ENCODE measurements around the gene TRAF3IP1.
"Not testable (repeated sequence)": the region's sequence is repeated elsewhere in the genome, so short reads cannot be mapped to it uniquely, and the experiment has no call there.

Gene TRAF3IP1

DNA sequence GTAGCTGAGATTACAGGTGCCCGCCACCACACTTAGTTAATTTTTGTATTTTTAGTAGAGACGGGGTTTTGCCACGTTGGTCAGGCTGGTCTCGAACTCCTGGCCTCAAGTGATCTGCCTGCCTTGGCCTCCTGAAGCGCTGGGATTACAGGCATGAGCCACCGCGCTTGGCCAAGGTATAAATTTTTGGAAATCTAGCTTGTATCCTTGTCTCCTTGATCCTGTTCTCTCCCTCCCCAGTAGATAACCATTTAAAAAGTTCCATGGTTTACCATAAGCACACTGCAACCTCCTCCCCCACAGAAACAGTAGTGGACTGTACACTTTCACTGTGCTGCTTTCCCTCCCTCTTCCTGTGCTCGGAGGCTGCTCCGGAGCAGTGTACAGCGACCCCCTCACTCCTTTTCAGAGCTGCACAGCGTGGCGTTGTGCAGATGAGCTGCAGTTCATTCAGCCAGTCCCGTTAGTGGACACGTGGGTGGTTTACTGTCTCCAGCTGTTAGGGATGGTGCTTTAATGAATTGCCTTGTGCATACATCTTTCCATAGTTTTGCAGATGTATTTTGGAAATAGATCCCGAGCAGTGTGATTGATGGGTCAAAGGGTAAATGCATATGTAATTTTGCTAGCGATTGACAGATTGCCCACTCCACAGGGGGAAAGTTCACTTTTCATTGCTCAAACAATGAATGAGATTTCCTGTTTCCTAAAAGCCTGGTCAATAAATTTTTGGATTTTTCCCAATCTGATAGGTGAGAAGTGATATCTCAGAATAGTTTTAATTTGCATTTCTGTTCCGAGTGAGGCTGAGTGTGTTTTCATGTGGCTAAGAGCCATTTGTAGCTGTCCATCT is 121.2 kb downstream of the TRAF3IP1 start:
- no peaks in the 10 kb centered on the region for H3K4me1 ChIP-seq (ENCODE audit: insufficient read depth, low read length)
- peaks cover 8% of the 10 kb centered on the region for H3K36me3 ChIP-seq (ENCODE audit: insufficient read depth, low read length)

DNA sequence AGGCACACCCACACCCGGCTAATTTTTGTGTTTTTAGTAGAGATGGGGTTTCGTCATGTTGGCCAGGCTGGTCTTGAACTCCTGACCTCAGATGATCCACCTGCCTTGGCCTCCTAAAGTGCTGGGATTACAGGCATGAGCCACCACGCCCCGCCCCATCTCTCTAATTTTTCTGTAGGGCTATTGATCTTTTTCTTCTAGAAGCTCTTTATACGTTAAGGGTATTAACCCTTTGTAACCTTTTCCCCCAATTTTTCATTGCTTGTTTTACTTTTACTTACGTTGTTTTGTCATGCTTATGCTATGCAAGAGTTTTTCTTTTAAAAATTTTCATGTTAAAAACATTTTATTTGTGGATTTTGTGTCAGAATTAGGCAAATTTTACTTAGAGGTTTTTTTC is 121.9 kb downstream of the TRAF3IP1 start:
- H3K36me3 ChIP-seq (ENCODE audit: insufficient read depth, low read length): peaks cover 16% of the 10 kb centered on the region
- not testable (repeated sequence) for H3K9me3 ChIP-seq (ENCODE audit: control insufficient read depth, insufficient read depth, low read length); H3K4me1 ChIP-seq (ENCODE audit: insufficient read depth, low read length); H3K9ac ChIP-seq (ENCODE audit: low read depth, low read length)

More for the DNA sequence above, 121.2 kb downstream of the TRAF3IP1 start:
- Histone ChIP-seq H3K9ac (ENCODE audit: low read depth, low read length) (no peak overlapping the region), H3K9me3 (ENCODE audit: control insufficient read depth, insufficient read depth, low read length) (no peaks in the 10 kb centered on the region)

DNA sequence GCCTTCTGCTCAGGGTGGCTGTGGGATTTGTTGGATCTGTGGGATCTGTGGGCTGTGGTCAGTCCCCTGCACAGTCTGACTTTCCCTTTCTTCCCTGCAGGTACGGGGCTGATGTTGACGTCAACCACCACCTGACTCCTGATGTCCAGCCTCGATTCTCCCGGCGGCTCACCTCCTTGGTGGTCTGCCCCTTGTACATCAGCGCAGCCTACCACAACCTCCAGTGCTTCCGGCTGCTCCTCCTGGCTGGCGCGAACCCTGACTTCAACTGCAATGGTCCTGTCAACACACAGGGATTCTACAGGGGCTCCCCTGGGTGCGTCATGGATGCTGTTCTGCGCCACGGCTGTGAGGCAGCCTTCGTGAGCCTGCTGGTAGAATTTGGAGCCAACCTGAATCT is 123.9 kb downstream of the TRAF3IP1 start:
- H3K4me1 ChIP-seq (ENCODE audit: insufficient read depth, low read length): no peaks in the 10 kb centered on the region
- H3K9me3 ChIP-seq (ENCODE audit: control insufficient read depth, insufficient read depth, low read length): no peaks in the 10 kb centered on the region
- H3K36me3 ChIP-seq (ENCODE audit: insufficient read depth, low read length): peaks cover 21% of the 10 kb centered on the region
- H3K9ac ChIP-seq (ENCODE audit: low read depth, low read length): no peak overlapping the region

DNA sequence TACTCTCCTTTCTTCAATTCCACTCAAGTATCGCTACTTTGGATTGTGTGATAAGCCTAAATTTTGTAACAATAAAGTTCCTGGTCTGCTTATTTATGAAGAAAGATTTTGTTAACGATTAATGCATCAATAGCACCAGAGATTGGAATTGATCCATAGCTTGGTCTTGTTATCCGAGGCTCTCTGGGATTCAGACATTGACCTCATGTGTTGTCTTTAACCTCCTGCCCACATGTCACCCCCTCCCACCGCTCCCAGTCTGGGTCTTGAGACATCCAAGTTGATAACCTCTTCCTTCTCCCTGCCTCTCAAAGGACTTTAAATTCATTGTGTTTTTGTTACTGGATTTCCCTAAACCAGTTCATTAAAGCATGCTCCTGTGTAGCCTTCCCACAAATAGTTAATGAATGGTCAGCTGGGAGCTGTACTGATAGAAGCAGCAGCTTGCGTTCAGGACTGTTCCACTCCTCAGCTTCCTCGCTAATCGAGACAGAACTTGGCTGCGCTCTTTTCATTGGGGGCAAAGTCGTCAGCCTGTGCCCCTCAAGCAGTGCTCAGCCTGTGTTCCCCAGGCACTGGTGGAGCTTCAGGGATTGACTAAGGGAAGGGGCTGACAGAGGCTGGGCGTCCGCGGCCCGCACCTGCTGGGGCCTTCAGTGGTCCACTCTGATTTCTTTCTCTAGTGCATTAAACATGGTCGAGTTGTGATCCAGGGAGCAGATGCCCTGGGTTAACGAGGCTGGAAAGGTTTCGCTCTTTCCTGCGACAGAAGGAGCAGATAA is 125.3 kb downstream of the TRAF3IP1 start:
- no peaks in the 10 kb centered on the region for H3K9me3 ChIP-seq (ENCODE audit: control insufficient read depth, insufficient read depth, low read length)
- peaks cover 30% of the 10 kb centered on the region for H3K36me3 ChIP-seq (ENCODE audit: insufficient read depth, low read length)
- no peaks in the 10 kb centered on the region for H3K4me1 ChIP-seq (ENCODE audit: insufficient read depth, low read length)
- H3K9ac ChIP-seq (ENCODE audit: low read depth, low read length): no peak overlapping the region

DNA sequence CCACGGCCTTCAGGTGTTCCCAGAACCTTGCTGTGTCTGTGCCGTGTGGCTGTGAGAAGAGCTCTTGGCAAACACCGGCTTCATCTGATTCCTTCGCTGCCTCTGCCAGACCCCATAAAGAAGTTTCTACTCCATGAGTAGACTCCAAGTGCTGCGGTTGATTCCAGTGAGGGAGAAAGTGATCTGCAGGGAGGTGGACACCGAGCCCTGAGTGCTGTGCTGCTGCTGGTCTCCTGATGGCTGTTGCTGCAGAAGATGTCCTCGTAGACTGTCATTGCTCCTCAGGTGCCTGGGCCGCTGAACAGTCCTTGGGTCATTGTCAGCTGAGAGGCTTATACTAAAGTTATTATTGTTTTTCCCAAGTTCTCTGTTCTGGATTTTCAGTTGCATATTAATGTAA is 126.1 kb downstream of the TRAF3IP1 start:
- no peaks in the 10 kb centered on the region for H3K4me1 ChIP-seq (ENCODE audit: insufficient read depth, low read length)
- H3K36me3 ChIP-seq (ENCODE audit: insufficient read depth, low read length): peaks cover 30% of the 10 kb centered on the region
- H3K9ac ChIP-seq (ENCODE audit: low read depth, low read length): no peak overlapping the region
- H3K9me3 ChIP-seq (ENCODE audit: control insufficient read depth, insufficient read depth, low read length): no peaks in the 10 kb centered on the region

DNA sequence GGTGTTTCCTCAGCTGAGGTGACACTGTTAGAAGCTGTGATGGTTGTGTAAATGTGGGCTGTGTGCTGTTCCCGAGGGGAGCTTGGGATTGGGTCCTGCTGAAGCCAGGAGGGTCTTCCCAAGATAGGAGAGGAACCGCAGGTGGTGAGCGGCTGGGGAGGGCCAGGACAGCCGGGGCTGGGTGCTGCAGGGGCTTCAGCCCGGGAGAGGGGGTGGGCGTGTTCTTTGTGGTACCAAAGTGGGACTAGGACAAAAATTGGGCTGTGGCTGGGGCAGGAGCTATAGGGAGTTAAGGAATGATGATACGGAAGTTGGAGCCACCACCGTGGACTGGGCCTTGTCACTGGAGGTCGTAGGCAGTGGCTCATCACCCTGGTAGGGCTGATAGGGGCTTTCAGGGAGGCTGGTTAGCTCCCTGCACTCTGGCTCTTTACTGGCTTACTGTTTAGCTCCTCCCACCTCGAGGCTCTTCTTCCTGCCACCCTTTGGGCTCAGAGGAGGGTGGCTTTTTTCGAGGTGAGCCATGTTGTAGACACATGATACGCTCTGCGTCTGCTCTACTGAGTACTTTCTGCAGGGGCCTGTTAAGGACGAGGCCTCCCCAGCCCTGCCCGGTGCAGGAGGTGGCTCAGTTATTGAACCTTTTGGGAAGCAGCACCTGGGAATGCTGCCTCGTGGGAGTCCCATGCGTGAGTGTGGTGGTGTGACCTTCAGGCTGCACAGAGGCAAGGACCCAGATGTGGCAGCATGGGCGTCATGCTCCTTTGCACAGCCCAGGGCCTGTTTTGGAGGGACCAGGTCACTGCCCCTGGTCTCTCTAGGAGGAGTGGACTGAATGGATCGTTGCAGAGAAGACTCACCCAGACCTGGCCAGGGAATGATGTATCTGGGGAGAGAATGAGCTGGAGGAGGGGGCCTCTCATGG is 128.0 kb downstream of the TRAF3IP1 start:
- H3K9ac ChIP-seq (ENCODE audit: low read depth, low read length): no peak overlapping the region
- no peaks in the 10 kb centered on the region for H3K4me1 ChIP-seq (ENCODE audit: insufficient read depth, low read length)
- H3K36me3 ChIP-seq (ENCODE audit: insufficient read depth, low read length): peaks cover 33% of the 10 kb centered on the region

DNA sequence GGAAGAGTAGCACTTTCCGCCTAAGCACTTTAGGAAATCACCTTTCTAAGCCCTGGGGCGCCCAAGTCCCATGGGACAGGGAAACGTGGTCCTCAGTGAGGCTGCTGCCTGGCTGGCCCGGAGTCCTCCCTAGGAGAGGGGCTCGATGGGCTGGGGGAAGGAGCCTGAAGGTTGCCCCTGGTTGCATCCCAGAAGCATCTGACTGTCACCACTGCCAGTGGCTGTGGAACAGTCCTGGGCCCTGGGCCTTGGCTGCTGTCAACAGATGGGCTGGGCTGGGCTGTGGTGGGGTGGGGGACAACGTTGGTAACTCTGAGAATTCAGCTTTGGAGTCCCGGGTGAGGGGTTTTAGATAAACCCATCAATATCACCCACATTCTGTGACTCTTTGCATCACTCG is 128.9 kb downstream of the TRAF3IP1 start:
- H3K4me1 ChIP-seq (ENCODE audit: insufficient read depth, low read length): no peaks in the 10 kb centered on the region
- H3K9ac ChIP-seq (ENCODE audit: low read depth, low read length): no peak overlapping the region
- no peaks in the 10 kb centered on the region for H3K9me3 ChIP-seq (ENCODE audit: control insufficient read depth, insufficient read depth, low read length)
- peaks cover 33% of the 10 kb centered on the region for H3K36me3 ChIP-seq (ENCODE audit: insufficient read depth, low read length)

More for the DNA sequence above, 128.0 kb downstream of the TRAF3IP1 start:
- H3K9me3 ChIP-seq (ENCODE audit: control insufficient read depth, insufficient read depth, low read length): no peaks in the 10 kb centered on the region

DNA sequence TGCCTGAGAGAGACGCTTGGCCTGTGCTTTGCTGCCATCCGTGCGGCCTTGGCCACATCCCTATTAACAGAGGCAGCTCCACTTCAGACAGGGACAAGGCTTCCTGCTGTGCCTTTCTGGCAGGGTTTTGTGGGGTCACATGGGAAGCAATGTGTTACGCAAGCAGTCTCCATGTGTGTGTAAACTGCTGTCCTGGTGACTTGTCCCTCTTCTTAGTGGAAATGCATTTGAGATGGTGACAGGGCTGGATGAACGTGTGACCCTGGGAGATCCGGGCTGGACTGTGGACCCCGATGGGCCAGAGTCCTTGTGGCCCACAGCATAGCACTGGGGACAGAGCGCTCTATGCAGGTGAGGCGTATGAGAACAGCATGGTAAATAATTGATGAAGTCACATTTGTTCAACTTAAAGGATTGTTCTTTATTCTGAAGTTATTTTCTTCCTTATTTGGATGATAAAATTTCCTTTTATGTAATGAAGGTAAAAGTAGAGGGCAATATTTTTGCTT is 129.6 kb downstream of the TRAF3IP1 start:
- Histone ChIP-seq H3K36me3 (ENCODE audit: insufficient read depth, low read length) (peaks cover 30% of the 10 kb centered on the region), H3K4me1 (ENCODE audit: insufficient read depth, low read length) (no peaks in the 10 kb centered on the region), H3K9me3 (ENCODE audit: control insufficient read depth, insufficient read depth, low read length) (no peaks in the 10 kb centered on the region; the same call in 1 of the 2 replicates), H3K9ac (ENCODE audit: low read depth, low read length) (no peak overlapping the region)

- H3K36me3 ChIP-seq (ENCODE audit: insufficient read depth, low read length): peaks cover 30% of the 10 kb centered on the region
- no peaks in the 10 kb centered on the region for H3K4me1 ChIP-seq (ENCODE audit: insufficient read depth, low read length)
- H3K9ac ChIP-seq (ENCODE audit: low read depth, low read length): no peak overlapping the region
- H3K9me3 ChIP-seq (ENCODE audit: control insufficient read depth, insufficient read depth, low read length): no peaks in the 10 kb centered on the region; the same call in 1 of the 2 replicates
These were observed 130.1 kb downstream of the TRAF3IP1 start for GRCh38 chr2:238450440-238450861.

Measured in ES-I3 (cell line).